IPS-NIHi7 (cell line): ENCODE results near the gene HJURP.

ENCODE experiments used
- DNase-seq: peaks from one replicate; pipeline ENCODE4 v3.0.0; 2012; ENCODE audit warnings: mixed read lengths; ENCODE audit errors: extremely low spot score

The HJURP gene

GRCh38 chr2:233831011-233831721 is 23.2 kb downstream of the HJURP start:
- no peak for DNase-seq

GRCh38 chr2:233830111-233830802 is 24.1 kb downstream of the HJURP start:
- no peak for DNase-seq

- no peak for DNase-seq
Measured at GRCh38 chr2:233829193-233830110, 24.9 kb downstream of the HJURP start.

- no peak for DNase-seq
Measured at GRCh38 chr2:233828546-233829192, 25.7 kb downstream of the HJURP start.

- no peak for DNase-seq
Measured at GRCh38 chr2:233824373-233824772, 30.0 kb downstream of the HJURP start.

GRCh38 chr2:233823731-233824121 is 30.6 kb downstream of the HJURP start:
- DNase-seq: no peak

- no peak for DNase-seq
Measured at GRCh38 chr2:233822781-233823730, 31.3 kb downstream of the HJURP start.

- DNase-seq: no peak
Measured at GRCh38 chr2:233822101-233822771, 32.1 kb downstream of the HJURP start.

- no peak for DNase-seq
Measured at GRCh38 chr2:233821709-233822100, 32.6 kb downstream of the HJURP start.

GRCh38 chr2:233821196-233821595 is 33.1 kb downstream of the HJURP start:
- no peak for DNase-seq

GRCh38 chr2:233820774-233821105 is 33.6 kb downstream of the HJURP start:
- DNase-seq: no peak

- no peak for DNase-seq
Measured at GRCh38 chr2:233819884-233820773, 34.2 kb downstream of the HJURP start.

- DNase-seq: no peak
Measured at GRCh38 chr2:233818639-233819621, 35.4 kb downstream of the HJURP start.

- DNase-seq: no peak
Measured at GRCh38 chr2:233817995-233818638, 36.2 kb downstream of the HJURP start.

GRCh38 chr2:233817361-233817911 is 36.9 kb downstream of the HJURP start:
- no peak for DNase-seq

GRCh38 chr2:233816771-233817170 is 37.6 kb downstream of the HJURP start:
- DNase-seq: no peak

GRCh38 chr2:233816334-233816733 is 38.0 kb downstream of the HJURP start:
- DNase-seq: no peak
